ENCODE measurements around the gene GPSM3. TPM values are rescaled to one million over a fixed set of nuclear protein-coding genes. Genes with fewer than 3 reads are reported as not detected.

Gene GPSM3
- total and polyA plus RNA-seq, 2 of the 13 experiments (the other 11 are each of a cell fraction or from before 2014, with no cell fraction given): 0.18 to 6.2 TPM

DNA sequence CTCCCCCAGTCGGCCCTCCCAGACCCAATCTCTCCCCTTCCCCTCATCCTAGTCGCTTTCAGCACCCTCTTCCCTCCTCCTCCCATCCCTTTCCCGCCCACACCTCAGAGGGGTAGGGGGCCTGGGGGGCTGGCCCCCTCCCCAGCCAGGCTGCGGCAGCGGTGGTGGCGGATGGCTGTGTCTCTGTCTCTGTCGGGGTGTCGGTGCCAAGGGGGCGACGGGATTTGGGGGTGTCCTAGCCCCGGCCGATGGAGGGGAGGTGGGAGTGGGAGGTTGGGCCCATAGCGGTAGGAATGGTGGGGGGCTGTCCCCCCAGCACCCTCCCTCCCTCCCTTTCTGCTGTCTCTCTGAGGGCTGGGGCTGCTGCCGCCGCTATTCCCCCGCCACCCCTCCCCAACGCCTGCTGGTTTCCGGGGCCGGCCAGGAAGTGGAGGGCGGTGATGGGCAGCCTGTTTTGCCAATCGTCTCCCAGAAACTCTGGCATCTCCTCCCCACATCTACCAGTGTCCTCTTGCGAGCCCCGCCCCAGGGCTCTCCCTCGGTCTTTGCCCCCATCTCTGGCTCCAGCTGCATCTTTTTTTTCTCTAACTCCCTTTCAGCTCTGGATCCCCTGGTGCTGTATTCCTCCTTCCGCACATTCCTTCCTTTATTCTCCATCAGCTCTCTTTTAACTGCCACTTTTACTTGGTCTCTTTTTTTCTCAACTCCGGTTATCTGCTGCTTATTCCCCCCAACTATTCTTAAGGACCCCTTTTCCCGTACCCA, 16.6 kb downstream of the GPSM3 start, which contains the start of gene AGPAT1 (continued):
- TF ChIP-seq LCORL (IDR thresholded peaks at IDR 0.05): no peak
- peak; percentile 66; the same call in 1 of the 2 replicates for TF ChIP-seq LCORL (CRISPR knock-in tag; IDR thresholded peaks at IDR 0.05)
- TF ChIP-seq SOX13 (IDR thresholded peaks at IDR 0.05): no peak
- TF ChIP-seq SOX13 (CRISPR knock-in tag; conservative IDR thresholded peaks at IDR 0.05 in 1 of 2, IDR thresholded peaks at IDR 0.05 in 1 of 2): no peak
- TF ChIP-seq PRMT3 (CRISPR knock-in tag; IDR thresholded peaks at IDR 0.05; ENCODE audit: borderline replicate concordance, low read depth): no peak
- TF ChIP-seq PTBP1 (IDR thresholded peaks at IDR 0.05; ENCODE audit: low read depth, low read length, poor library complexity, severe bottlenecking): no peak
- TF ChIP-seq, protein P1, sequence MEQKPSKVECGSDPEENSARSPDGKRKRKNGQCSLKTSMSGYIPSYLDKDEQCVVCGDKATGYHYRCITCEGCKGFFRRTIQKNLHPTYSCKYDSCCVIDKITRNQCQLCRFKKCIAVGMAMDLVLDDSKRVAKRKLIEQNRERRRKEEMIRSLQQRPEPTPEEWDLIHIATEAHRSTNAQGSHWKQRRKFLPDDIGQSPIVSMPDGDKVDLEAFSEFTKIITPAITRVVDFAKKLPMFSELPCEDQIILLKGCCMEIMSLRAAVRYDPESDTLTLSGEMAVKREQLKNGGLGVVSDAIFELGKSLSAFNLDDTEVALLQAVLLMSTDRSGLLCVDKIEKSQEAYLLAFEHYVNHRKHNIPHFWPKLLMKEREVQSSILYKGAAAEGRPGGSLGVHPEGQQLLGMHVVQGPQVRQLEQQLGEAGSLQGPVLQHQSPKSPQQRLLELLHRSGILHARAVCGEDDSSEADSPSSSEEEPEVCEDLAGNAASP (CRISPR knock-in tag; IDR thresholded peaks at IDR 0.05; ENCODE audit: borderline replicate concordance): no peak; the same call in 1 of the 2 replicates
- TF ChIP-seq, protein P2, sequence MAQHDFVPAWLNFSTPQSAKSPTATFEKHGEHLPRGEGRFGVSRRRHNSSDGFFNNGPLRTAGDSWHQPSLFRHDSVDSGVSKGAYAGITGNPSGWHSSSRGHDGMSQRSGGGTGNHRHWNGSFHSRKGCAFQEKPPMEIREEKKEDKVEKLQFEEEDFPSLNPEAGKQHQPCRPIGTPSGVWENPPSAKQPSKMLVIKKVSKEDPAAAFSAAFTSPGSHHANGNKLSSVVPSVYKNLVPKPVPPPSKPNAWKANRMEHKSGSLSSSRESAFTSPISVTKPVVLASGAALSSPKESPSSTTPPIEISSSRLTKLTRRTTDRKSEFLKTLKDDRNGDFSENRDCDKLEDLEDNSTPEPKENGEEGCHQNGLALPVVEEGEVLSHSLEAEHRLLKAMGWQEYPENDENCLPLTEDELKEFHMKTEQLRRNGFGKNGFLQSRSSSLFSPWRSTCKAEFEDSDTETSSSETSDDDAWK (CRISPR knock-in tag; IDR thresholded peaks at IDR 0.05): no peak
- TF ChIP-seq KLF15 (CRISPR knock-in tag; IDR thresholded peaks at IDR 0.05; ENCODE audit: borderline replicate concordance): no peak
- TF ChIP-seq CBX1 (IDR thresholded peaks at IDR 0.05; ENCODE audit: low read depth): peak; percentile 80
- TF ChIP-seq FOXK1 (CRISPR knock-in tag; IDR thresholded peaks at IDR 0.05; ENCODE audit: borderline replicate concordance, low read depth): no peak
- TF ChIP-seq, protein P3, sequence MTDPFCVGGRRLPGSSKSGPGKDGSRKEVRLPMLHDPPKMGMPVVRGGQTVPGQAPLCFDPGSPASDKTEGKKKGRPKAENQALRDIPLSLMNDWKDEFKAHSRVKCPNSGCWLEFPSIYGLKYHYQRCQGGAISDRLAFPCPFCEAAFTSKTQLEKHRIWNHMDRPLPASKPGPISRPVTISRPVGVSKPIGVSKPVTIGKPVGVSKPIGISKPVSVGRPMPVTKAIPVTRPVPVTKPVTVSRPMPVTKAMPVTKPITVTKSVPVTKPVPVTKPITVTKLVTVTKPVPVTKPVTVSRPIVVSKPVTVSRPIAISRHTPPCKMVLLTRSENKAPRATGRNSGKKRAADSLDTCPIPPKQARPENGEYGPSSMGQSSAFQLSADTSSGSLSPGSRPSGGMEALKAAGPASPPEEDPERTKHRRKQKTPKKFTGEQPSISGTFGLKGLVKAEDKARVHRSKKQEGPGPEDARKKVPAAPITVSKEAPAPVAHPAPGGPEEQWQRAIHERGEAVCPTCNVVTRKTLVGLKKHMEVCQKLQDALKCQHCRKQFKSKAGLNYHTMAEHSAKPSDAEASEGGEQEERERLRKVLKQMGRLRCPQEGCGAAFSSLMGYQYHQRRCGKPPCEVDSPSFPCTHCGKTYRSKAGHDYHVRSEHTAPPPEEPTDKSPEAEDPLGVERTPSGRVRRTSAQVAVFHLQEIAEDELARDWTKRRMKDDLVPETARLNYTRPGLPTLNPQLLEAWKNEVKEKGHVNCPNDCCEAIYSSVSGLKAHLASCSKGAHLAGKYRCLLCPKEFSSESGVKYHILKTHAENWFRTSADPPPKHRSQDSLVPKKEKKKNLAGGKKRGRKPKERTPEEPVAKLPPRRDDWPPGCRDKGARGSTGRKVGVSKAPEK (CRISPR knock-in tag; IDR thresholded peaks at IDR 0.05; ENCODE audit: borderline replicate concordance): no peak
- no peak for TF ChIP-seq NBN (conservative IDR thresholded peaks at IDR 0.05)
- no peak for TF ChIP-seq ZNF121 (CRISPR knock-in tag; IDR thresholded peaks at IDR 0.05)
- TF ChIP-seq, protein P4, sequence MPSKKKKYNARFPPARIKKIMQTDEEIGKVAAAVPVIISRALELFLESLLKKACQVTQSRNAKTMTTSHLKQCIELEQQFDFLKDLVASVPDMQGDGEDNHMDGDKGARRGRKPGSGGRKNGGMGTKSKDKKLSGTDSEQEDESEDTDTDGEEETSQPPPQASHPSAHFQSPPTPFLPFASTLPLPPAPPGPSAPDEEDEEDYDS (CRISPR knock-in tag; IDR thresholded peaks at IDR 0.05): peak; percentile 78
- peak; percentile 99 for TF ChIP-seq PCBP1 (IDR thresholded peaks at IDR 0.05; ENCODE audit: borderline replicate concordance, low read depth, low read length)
- no peak for TF ChIP-seq ZBTB42 (CRISPR knock-in tag; IDR thresholded peaks at IDR 0.05)
- TF ChIP-seq, protein P5, sequence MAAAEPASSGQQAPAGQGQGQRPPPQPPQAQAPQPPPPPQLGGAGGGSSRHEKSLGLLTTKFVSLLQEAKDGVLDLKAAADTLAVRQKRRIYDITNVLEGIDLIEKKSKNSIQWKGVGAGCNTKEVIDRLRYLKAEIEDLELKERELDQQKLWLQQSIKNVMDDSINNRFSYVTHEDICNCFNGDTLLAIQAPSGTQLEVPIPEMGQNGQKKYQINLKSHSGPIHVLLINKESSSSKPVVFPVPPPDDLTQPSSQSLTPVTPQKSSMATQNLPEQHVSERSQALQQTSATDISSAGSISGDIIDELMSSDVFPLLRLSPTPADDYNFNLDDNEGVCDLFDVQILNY (CRISPR knock-in tag; conservative IDR thresholded peaks at IDR 0.05): no peak
- no peak; the same call in 1 of the 2 replicates for TF ChIP-seq ZNF569 (CRISPR knock-in tag; IDR thresholded peaks at IDR 0.05; ENCODE audit: borderline replicate concordance)
- peak; percentile 94 for TF ChIP-seq SP2 (CRISPR knock-in tag; IDR thresholded peaks at IDR 0.05)
- TF ChIP-seq, protein P6, sequence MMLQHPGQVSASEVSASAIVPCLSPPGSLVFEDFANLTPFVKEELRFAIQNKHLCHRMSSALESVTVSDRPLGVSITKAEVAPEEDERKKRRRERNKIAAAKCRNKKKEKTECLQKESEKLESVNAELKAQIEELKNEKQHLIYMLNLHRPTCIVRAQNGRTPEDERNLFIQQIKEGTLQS (CRISPR knock-in tag; IDR thresholded peaks at IDR 0.05): no peak
- TF ChIP-seq ZSCAN21 (CRISPR knock-in tag; IDR thresholded peaks at IDR 0.05; ENCODE audit: borderline replicate concordance): no peak
- TF ChIP-seq MXI1 (IDR thresholded peaks at IDR 0.05; ENCODE audit: borderline replicate concordance, low read depth, low read length): peak; percentile 46; the same call in 1 of the 3 replicates
